Ovary (tissue), 9 donors: ENCODE results near the gene PRR20G. TPM values are rescaled to one million over a fixed set of nuclear protein-coding genes. Genes with fewer than 3 reads are reported as not detected.

Source experiments
- DNase-seq, 5 donors: peaks; one replicate each; pipeline ENCODE4 v3.0.0-alpha.2; 2019 to 2020
- H3K27ac ChIP-seq, 2 donors: fragments of 200-600 bp; one replicate each; pipeline versions ENCODE4 v1.5.1 to v1.8.0; 2019 to 2022
- H3K27me3 ChIP-seq: fragments of 200-600 bp; one replicate; pipeline ENCODE4 v1.8.0; 2022
- H3K36me3 ChIP-seq: fragments of 200-600 bp; sonication (generic); one replicate; pipeline ENCODE4 v1.5.1; 2019
- H3K4me1 ChIP-seq: one replicate; pipeline ENCODE4 v1.8.1; 2013; ENCODE audit warnings: mild to moderate bottlenecking, moderate library complexity; ENCODE audit not compliant: insufficient read depth
- H3K4me3 ChIP-seq: fragments of 200-600 bp; sonication (generic); one replicate; pipeline ENCODE4 v1.5.1; 2017
- H3K9me3 ChIP-seq, 2 donors: fragments of 200-600 bp in 1 of 2; sonication (generic) in 1 of 2; one replicate each; pipeline versions ENCODE4 v1.5.1 to v1.8.1; 2013 to 2019; ENCODE audit warnings: mild to moderate bottlenecking in 1 of 2, moderate library complexity in 1 of 2
- EP300 ChIP-seq: sonication (generic); formaldehyde crosslinking; IDR thresholded peaks from one replicate; pipeline ENCODE4 v1.6.1; 2017; ENCODE audit warnings: antibody characterized with exemption
- POLR2A ChIP-seq: fragments of 450-650 bp; IDR thresholded peaks from one replicate; pipeline ENCODE4 v1.6.1; 2017; ENCODE audit warnings: antibody characterized with exemption, mild to moderate bottlenecking, moderate library complexity
- WGBS, 3 donors: extraction: QIAGEN DNeasy Blood & Tissue Kit in 1 of 3; methylation state at CpG; one replicate each; pipeline versions ENCODE4 v1.1.5 to v1.1.7; 2013 to 2017; 5-methylcytosine and 5-hydroxymethylcytosine counted together
- intact Hi-C, 4 donors: fragments of 100-400 bp; cut with DNase I; formaldehyde crosslinking; loops; one replicate each; pipeline versions ENCODE4 v1.11.0 to v1.15.1; 2022 to 2023
- polyA plus RNA-seq, 2 donors: library from polyadenylated mRNA; stranded (reverse); fragments of 200-250 nt in 1 of 2; fragments of 350-450 nt in 1 of 2; fragmentation: Illumina TruSeq in 1 of 2; extraction: RNeasy Lipid Tissue Mini Kit (QIAGEN cat#74804) in 1 of 2; gene quantifications; one replicate each; pipeline ENCODE4 v1.2.3, GENCODE V29; 2013 to 2014
- total RNA-seq, 7 donors: library from RNA; depleted of rRNA in 2 of 7; stranded (reverse); fragments of >200 nt in 2 of 7; fragmentation: NEBNext Ultra II Directional in 3 of 7; extraction: Animal tissue kit (Norgen Biotek cat#: 25700) in 3 of 7; gene quantifications; one replicate each; pipeline versions ENCODE4 v1.1.0 to v1.2.4, GENCODE V29; 2016 to 2023
- TF ChIP-seq, protein P1 (sequence below), 3 donors: fragments of 450-650 bp in 2 of 3; fragments of 200-600 bp in 1 of 3; IDR thresholded peaks; one replicate each; pipeline versions ENCODE4 v1.5.1 to v1.8.0; 2016 to 2022; ENCODE audit warnings: antibody characterized with exemption in 3 of 3, mild to moderate bottlenecking in 1 of 3
- donor health status: DM: no; HTN: no; CAD: no; lungs with moderate emphysema.
- donor health status: DM: no; HTN: no; CAD: no.
- donor health status: Bipolar disorder and iron deficiency.
- donor health status: DM: yes; HTN: yes; CAD: no.
- donor health status: DM: no; HTN: no; CAD: no.
- donor health status: DM: yes; HTN: yes; CAD: no.

The PRR20G gene
- total and polyA plus RNA-seq, 9 donors = not detected

DNA sequence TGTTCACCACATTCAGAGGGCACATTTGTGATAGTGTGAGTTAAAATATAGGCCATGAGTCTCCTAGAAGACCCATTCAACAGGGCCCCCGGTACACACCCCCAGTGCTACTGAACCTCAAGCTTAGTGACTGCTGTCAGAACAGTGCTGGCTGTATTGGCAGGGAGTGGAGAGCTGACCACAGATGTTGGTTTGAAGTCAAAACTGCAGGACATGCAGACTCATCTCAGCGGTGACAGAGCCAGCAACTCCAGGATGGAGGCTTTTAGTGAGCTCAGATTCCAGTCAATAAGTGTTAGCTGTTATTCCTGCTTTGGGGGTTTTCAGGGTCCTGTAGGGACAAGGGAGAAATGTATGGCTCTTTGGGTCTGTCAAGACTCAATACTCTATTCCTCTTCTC is 29.1 kb downstream of the PRR20G start:
- intact Hi-C loops = no loop called here
- no peaks in the 10 kb centered on the region for H3K9me3 ChIP-seq
- no peak for DNase-seq
- 81 to 83% (median 83%) methylated on average over 2 of the region's 2 CpGs for WGBS, 3 donors
- H3K27me3 ChIP-seq = no peaks in the 10 kb centered on the region
- H3K4me3 ChIP-seq = no peak overlapping the region
- H3K36me3 ChIP-seq = no peaks in the 10 kb centered on the region
- no peak overlapping the region for H3K27ac ChIP-seq
- TF ChIP-seq EP300 (no peak), POLR2A (no peak)
- TF ChIP-seq, protein P1, sequence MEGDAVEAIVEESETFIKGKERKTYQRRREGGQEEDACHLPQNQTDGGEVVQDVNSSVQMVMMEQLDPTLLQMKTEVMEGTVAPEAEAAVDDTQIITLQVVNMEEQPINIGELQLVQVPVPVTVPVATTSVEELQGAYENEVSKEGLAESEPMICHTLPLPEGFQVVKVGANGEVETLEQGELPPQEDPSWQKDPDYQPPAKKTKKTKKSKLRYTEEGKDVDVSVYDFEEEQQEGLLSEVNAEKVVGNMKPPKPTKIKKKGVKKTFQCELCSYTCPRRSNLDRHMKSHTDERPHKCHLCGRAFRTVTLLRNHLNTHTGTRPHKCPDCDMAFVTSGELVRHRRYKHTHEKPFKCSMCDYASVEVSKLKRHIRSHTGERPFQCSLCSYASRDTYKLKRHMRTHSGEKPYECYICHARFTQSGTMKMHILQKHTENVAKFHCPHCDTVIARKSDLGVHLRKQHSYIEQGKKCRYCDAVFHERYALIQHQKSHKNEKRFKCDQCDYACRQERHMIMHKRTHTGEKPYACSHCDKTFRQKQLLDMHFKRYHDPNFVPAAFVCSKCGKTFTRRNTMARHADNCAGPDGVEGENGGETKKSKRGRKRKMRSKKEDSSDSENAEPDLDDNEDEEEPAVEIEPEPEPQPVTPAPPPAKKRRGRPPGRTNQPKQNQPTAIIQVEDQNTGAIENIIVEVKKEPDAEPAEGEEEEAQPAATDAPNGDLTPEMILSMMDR (IDR thresholded peaks at IDR 0.05) = no peak
- no peaks in the 10 kb centered on the region for H3K4me1 ChIP-seq

DNA sequence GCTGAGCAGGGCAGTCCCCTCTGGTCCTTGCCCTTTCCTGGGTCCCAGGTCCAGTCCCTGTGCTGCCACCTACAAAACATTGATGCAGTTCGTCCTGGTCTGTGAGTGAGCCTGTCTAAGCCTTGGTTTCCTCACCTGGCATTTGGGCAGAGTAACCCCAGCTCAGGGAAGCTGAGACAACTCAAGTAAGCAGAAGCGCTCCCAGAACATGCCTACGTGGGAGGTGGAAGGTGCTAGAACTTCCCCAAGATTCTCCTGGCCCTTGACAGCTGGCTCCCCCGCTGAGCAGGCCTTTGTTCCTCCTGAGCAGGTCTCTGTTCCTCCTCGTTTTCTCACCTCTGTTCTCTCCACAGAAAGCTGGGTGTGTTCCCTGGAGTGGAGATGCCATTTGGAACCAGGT is 30.5 kb downstream of the PRR20G start:
- DNase-seq = no peak
- Histone ChIP-seq H3K4me1 (no peaks in the 10 kb centered on the region), H3K27ac (no peak overlapping the region), H3K36me3 (no peaks in the 10 kb centered on the region), H3K4me3 (no peak overlapping the region), H3K9me3 (no peaks in the 10 kb centered on the region), H3K27me3 (no peaks in the 10 kb centered on the region)
- no peak for TF ChIP-seq EP300
- no peak for TF ChIP-seq POLR2A
- TF ChIP-seq, protein P1 (IDR thresholded peaks at IDR 0.05) = no peak
- 84 to 88% (median 88%) methylated on average over 5 of the region's 5 CpGs for WGBS, 3 donors
- intact Hi-C loops = no loop called here

DNA sequence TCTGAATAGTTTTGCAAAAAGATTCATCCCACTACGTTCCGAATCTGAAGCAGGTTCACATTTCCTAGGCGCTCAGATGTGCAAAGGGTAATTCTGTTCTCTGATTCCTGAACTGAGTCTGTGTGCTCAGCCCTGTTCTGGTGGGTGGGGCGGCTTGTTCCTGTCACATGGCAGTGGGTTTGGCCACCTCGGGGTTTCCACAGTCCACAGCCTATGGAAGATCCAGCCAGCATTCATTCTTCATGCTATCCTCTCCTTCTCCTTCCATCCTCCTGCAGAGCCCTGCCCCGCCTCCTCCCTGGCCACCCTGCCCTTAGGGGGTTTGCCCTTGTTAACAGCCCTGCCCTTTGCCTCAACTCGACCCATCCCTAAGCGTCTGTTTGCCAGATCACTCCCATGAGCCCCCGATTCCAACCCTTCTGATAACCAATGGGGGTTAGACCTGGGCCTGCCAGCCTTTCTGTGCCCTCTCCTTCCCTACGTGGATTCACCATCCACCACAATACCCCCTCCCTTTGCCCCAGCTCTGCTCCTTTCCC is 31.0 kb downstream of the PRR20G start:
- intact Hi-C loops = no loop called here
- Histone ChIP-seq H3K4me1 (no peaks in the 10 kb centered on the region), H3K4me3 (no peak overlapping the region), H3K27ac (no peak overlapping the region), H3K36me3 (no peaks in the 10 kb centered on the region), H3K27me3 (no peaks in the 10 kb centered on the region), H3K9me3 (no peaks in the 10 kb centered on the region)
- 65 to 83% (median 76%) methylated on average over 10 of the region's 10 CpGs for WGBS, 3 donors
- DNase-seq = no peak
- TF ChIP-seq POLR2A (no peak), EP300 (no peak)
- TF ChIP-seq, protein P1 (IDR thresholded peaks at IDR 0.05) = no peak

DNA sequence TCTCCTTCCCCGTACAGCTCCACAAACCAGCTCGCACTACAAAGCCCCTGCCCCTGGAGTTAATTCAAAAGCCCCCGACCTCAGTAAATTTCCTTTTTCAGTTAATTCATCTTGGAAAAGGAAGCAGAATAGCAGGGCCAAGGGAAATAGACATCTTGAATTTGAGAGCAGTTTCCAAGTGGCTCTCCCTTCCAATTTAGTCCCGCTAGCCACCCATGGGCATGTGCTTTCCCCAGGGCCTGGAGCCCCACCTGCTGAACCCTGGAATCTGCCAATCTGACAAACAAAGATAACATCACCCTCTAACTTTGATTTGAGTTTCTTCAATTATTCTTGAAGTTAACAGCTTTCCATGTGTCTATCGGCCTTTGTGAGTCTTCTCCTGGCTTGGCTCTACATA is 31.7 kb downstream of the PRR20G start:
- Histone ChIP-seq H3K4me1 (no peaks in the 10 kb centered on the region), H3K36me3 (no peaks in the 10 kb centered on the region), H3K4me3 (no peak overlapping the region), H3K9me3 (no peaks in the 10 kb centered on the region), H3K27me3 (no peaks in the 10 kb centered on the region), H3K27ac (no peak overlapping the region)
- no peak for DNase-seq
- WGBS, 3 donors = 73 to 85% (median 73%) methylated on average over 5 of the region's 5 CpGs
- intact Hi-C loops = no loop called here
- TF ChIP-seq POLR2A = no peak
- TF ChIP-seq, protein P1 (IDR thresholded peaks at IDR 0.05) = no peak
- no peak for TF ChIP-seq EP300
